SK-N-MC (cell line): ENCODE results near the gene ESPL1.

Experiments used
- EZH2 ChIP-seq: fragments of 200-600 bp; sonication (generic); IDR thresholded peaks from one replicate; pipeline ENCODE4 v1.6.1; 2017; ENCODE audit warnings: antibody characterized with exemption
- FOXP2 ChIP-seq: optimal IDR thresholded peaks from 2 replicates; pipeline ENCODE3; 2011; ENCODE audit warnings: mild to moderate bottlenecking, moderate library complexity; ENCODE audit not compliant: insufficient read depth; ENCODE audit errors: extremely low read length, control extremely low read depth
- POLR2AphosphoS5 ChIP-seq: IDR thresholded peaks from 2 replicates; pipeline ENCODE4 v1.6.1; 2012; ENCODE audit warnings: mild to moderate bottlenecking, low read depth, low read length, borderline replicate concordance

GRCh38 chr12:53302903-53303302 is 34.8 kb downstream of the ESPL1 start:
- TF ChIP-seq POLR2AphosphoS5 (no peak), EZH2 (no peak), FOXP2 (no peak)
